ENCODE measurements around the gene NECTIN4.

- TF ChIP-seq CTCF (IDR thresholded peaks at IDR 0.05): no peak
- no peak for TF ChIP-seq POLR2A (IDR thresholded peaks at IDR 0.05)
Observed at GRCh38 chr1:161039546-161039945, 49.8 kb downstream of the NECTIN4 start.
